Myocyte (in vitro differentiated cells): ENCODE measurements around the gene WNK4. TPM values are rescaled to one million over a fixed set of nuclear protein-coding genes. Genes with fewer than 3 reads are reported as not detected.
"Not testable (repeated sequence)": the region's sequence is repeated elsewhere in the genome, so short reads cannot be mapped to it uniquely, and the experiment has no call there.

Experiments used
- DNase-seq: peaks from one replicate; pipeline ENCODE4 v3.0.0-alpha.2; 2012; ENCODE audit warnings: low read depth
- polyA plus RNA-seq: library from polyadenylated mRNA; unstranded; fragments of >200 nt; gene quantifications from one replicate; pipeline ENCODE4 v1.2.1, GENCODE V29; 2012; ENCODE audit warnings: missing spikeins
- total RNA-seq: library from RNA; depleted of rRNA; stranded (reverse); fragments of >200 nt; gene quantifications from 2 replicates; pipeline ENCODE4 v1.2.3, GENCODE V29; 2014

Gene WNK4
- 0.16 TPM in 1 of 2 replicates, not detected in the other for total RNA-seq
- 0.06 TPM for polyA plus RNA-seq

DNA sequence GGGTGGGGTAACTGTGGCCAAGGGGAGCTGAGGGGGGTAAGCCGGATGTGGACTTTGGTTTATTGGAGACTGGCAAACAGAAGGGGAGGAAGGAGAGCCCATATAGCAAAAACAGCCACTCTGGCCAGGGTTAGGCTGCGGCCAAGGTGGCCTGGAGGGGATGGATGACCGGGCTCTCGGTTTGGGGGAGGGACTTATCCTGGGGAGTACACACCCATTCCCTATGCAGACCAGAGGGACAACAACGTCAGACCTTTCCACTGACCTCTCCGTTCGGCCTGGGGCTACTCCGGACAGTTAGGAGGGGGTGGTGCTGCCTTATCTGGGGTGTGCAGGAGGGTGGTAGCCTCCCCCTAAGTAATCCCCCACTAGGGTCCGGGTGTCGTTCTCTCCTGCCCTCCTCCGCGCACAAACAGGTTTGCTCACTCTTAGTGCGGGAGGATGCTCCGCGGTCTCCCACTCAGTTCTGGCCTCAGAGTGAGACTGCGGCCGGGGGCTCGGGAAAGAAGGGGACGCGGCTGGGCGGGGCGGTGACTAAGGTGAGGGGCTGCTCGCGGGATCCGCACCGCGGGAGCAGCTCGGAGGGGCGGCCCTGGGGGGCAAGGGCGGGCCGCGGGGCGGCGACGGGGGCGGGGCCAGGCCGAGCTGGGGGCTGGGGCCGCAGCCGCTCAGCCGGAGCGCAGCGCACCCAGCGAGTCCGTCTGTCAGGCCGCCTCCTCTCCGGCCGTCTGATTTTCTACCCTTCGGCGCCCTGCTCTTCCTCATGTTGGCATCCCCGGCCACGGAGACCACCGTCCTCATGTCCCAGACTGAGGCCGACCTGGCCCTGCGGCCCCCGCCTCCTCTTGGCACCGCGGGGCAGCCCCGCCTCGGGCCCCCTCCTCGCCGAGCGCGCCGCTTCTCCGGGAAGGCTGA, at the start of gene WNK4:
TSS of gene WNK4 (plus strand) at position 675 of the 915 bp plus-strand sequence. CDS start at position 764, 89 bp downstream.
- DNase-seq, result no peak

DNA sequence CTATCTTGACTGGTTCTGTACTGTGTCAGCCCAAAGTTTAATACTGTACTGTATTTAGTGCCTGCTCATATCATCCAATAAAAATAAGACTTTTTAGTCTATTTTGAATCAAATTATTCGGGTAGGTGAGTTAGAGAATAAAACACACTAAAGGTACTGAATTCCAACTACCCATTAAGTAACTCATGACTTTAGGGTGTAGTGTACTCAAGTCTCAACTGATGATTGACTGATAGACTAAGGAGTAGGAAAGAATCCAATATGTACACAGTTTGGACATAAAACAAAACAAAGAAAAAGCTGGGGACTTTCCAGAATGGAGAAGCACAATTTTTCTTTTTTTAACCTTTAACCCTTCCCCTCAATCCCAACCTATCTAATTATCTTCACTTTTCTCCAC, 39.7 kb upstream of the WNK4 start:
- DNase-seq, result no peak

DNA sequence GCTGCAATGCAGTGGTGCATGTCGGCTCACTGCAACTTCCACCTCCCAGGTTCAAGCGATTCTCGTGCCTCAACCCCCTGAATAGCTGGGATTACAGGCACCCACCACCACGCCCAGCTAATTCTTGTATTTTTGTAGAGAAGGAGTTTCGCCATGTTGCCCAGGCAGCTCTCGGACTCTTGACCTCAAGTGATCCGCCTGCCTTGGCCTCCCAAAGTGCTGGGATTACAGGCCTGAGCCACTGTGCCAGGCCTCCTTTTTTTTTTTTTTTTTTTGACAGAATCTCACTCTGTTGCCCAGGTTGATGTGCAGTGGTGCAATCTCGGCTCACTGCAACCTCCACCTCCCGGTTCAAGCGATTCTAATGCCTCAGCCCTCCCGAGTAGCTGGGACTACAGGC, 37.5 kb upstream of the WNK4 start:
- not testable (repeated sequence) for DNase-seq

DNA sequence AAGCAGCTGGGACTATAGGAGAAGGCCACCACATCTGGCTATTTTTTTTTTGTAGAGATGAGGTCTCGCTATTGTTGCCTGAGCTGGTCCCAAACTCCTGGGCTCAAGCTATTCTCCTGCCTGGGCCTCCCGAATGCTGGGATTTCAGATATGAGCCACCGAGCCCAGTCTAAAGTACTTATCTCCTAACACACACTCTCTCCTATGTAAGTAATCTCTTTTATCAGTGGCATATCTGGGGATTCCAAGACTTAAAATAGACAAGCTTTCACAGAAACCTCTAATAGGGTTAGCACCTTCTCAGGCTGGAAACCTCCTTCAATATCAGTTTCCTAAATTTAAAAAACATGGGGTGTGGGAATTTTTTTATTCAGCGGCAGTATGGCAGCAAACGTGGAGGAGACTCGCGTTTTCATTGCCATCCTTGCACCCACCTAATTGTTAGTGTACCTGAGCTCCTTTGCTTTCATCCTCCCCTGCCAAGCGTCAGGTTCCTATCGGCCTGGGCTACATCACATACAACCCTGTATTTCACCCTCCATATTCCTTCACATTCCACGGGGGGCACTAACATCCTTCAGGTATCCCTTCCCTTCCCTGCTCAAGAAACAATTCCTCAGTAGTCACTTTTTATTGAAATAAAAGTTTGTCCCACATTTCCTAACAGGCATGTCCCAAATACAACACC, 36.7 kb upstream of the WNK4 start:
- DNase-seq, result no peak

DNA sequence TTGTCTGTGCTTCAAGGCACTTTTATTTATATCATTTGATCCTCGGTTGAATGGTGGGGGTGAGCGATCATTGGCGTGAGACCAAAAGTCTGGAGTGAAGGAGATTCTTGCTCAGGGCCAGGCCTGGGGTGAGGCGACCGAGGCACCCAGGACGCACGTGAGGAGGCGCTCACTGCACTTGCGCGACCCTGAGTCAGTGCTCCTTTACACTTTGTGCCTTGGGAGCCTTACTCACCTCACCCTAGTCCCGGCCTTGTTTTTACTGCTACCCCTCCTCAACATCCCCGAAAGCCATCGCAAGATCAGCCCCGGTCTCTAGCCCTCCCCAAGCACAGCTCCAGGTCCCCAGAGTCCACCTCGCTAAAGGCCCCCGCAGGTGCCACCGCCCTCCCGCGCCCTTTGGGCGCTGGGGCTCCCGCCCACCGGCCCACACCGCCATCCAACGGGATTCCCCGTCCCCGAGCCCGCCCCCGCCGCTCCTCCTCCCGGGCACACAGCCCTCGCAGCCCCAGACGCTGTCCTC, 36.1 kb upstream of the WNK4 start:
- DNase-seq, result peak; percentile 65

DNA sequence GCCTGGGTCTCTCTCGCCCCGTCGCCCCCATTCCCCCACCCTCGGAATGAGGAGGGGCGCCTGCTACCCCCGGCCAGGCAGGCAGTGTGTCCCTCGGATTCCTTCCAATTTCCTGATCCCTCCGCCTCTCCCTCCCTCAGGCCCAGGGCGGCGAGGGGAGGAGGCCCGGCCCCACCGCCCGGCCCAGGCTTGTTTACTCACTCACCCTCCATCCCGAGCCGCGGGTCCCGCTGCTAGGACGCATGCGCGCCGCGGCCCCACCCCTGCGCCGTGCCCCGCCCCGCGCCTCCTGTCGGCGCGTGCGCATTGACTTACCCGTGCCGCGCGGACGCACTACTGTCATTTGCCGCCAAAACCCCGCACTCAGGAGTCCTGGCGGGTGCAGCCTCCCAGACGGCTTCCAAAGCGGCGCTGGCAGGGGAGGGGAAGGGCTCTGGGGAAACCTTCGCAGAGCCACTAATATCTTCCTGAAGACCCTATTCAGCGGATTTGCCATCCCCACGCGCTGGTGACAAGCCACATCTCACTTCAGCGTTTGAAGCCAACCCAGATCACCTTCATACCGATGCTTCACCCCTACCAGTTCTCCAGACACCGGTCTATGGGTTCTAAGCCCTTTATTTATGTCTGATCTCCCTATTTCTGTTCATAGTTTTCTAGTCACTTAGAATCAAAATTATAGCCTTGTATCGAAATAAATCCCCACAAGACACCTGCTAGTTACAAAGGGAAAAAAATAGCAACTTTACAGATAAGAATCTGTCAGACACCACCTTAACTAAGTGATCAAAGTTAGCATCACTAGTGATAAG, 35.4 kb upstream of the WNK4 start, which contains the start of gene EZH1:
TSS of gene EZH1 (minus strand) at position 235 of the 812 bp plus-strand sequence. CDS start 16,099 bp downstream, outside the sequence.
- peak; percentile 90 for DNase-seq

DNA sequence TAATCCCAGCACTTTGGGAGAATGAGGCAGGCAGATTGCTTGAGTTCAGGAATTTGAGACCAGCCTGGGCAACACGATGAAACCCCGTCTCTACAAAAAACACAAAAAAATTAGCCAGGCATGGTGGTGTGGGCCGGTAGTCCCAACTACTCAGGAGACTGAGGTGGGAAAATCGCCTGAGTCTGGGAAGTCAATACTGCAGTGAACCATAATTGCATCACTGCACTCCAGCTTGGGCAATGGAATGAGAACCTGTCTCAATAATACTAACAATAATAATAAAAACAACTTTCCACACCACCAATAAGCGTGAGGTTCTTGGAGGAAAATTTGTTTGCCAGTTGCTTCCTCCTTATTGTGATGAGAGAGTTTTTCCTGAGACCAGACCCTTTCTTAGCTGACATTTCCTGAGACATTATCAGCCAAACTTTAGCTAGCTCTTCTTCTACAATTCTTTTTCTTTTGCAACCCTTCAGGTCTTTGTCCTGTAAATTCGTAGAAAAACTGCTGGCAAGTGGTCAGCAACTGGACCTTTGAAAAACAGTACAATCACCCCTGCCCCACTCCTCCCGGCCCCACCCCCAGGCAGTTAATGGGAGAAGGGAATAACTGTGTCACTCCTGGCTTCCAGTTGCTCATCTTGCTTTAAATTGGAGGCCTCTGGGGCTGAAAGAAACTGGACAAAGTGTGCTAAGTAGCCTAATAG, 32.1 kb upstream of the WNK4 start:
- no peak for DNase-seq

DNA sequence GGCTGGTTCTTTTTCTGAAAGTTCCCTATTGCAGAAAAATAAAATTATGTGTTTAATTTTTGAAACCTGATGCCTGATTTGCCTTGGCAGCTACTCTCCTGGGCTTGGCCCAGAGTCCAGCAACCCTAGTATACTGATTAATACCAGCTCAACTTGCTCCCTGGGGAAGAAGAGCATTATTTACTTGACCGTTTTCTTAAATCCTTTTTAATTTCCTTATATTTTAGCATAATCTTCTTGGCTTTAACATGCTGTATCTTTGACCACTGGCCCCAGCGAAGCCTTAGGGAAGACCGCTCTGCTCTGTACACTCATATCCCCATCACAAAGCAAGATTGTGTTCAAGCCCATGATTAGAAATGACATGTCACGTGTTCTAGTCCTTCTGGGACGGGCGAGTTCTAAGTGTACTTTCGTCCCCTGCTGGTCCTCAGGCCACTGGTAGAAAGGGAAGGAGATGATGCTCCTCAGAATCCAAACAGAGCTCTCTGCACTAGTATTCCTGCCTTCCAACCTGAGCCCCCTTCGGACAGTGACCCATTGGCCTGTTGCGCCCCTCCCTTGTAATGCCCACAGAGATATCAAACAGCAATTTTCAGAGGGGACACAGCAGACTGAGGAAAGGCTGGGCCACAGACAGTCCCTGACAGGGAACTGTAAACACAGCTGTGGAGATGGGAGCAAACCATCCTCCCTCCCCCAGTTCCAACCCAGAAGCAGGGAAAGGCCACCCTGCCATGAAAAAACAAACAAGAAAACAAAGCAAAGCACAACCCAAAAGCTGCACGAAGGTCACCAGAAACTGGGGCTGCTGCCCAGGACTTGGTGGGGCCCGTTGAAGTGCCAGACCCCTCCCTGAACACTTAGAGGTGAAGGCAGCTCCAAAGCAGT, 31.3 kb upstream of the WNK4 start:
- DNase-seq, result no peak

DNA sequence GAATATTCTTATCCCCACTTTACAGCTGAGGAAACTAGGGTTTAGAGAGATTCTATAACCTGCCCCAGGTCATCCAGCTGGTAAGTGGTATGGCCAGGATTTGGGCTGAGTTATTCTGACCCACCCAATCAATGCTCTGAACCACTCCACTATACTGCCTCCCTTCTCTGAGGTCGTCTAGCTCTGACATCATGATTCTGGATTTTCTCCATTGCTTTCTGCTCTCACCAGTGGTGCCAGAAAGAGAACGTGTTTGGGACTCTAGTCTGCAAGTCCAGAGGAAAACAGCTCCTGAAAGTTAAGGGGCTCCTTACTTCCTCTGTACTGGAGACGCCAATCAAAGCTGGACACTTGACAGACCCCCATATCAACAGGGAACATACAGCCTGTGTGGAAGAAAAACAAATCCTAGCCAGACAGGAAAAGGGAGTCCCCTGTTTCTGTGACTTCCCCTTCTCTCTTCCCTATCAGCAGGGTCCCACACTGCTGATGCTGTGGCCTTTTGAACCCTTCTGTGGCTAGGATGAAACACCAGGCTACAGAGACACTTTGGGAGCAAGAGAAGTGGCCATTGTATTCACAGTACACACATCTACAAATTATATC, 29.6 kb upstream of the WNK4 start:
- no peak for DNase-seq

DNA sequence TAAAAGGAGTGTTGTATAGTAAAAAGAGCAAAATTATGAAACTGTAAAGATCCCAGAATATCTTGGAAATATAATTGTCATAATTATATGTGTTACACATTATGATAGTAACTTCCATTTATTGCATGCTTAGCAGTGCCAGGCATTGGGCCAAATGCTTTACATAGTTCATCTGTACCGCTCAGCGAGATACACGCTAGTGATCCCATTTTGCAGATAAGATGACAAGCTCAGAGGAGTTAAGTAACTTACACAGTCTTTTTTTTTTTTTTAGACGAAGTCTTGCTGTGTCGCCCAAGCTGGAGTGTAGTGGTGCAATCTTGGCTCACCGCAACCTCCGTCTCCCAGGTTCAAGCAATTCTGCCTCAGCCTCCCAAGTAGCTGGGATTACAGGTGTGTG, 28.8 kb upstream of the WNK4 start:
- no peak for DNase-seq

DNA sequence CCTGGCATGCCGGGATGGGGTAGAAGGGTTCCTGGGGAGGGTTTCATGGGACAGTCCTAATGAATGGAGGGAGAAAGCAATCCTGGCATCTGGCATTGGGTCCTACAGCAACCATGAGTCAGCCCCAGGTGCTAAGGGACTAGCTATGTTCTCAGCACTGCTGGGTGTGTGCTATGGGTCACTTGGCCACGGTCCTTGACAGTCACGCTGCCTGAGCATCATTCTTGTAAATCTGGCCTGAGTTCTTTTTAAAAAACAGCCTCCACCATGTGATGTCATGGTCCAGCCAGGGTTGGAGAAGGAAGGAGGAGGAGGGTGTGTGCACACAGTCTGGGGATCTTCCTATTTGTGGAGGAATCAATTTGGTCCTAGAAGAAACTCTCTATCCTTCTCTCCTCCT, 25.6 kb upstream of the WNK4 start:
- DNase-seq, result no peak

DNA sequence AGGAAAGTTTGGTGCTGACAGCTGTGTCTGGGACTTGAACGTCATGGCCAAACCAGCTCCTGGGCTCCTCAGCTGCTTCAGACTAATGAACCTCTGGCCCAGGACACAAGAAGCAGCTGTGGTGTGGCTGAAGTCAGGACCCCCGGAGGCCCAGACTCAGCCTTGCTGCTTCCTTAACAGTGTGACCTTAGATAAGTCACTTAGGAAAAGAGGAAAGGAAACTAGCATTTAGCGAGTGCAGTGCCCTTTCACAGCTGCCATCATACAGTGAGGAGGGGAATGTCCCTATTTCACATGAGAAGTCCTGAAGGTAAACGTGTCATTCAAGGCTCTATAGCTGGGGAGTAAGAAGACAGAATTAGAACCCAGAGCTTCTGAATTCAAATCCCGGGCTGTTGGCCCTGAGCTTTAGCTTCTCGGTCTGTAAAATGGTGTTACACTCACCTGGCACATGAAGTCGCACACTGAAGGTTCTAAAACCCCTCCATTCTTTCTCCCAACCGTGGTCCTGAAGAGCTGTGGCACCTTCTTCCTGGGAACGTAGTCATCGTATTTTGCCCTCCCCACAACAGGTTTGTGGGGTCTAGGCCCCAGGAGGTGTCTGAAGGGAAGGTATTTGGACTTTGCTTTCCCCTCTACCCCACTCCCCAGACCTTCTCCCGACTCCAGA, 20.3 kb upstream of the WNK4 start:
- DNase-seq, result peak; percentile 47

DNA sequence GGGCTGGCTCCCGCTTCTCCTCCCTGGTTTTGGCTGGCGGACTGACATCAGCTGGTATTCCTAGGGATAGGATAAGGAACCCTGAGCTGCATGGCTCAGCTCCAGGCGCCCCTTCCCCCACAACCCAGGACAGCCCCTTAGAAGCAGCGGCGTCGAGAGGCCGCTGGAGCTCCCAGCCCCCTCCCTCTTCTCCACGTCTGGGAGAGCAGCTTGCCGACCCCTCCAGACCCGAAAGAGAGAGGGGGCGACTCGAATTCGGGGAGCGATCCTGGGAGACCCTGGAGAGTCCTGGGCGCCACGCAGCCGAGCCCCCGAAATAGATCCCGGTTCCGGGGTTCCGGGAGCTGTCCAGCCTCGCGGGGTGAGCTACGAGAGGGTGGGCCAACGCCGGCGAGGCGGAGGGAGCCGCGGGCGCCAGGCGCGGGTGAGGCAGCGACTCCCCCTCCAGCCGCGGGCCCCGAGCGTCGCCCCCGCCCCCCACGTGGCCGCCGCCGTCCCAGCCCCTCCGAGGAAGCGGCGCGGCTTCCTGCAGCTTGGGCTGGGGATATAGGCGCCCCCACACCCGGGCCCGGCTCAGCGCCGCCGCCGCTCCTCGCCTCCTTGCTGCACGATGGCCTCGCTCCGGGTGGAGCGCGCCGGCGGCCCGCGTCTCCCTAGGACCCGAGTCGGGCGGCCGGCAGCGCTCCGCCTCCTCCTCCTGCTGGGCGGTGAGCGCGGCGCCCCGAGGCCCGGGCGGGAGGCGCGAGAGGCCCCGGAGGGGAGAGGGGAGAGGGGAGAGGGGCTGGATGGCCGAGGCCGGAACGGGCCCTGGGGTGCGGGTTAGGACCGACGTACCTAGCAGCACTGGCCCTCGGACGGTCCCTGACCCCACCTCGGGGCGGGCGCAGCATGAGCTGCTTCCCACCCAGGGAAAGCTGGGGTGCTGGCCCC, 19.5 kb upstream of the WNK4 start, which contains the start of gene RAMP2:
TSS of gene RAMP2 (plus strand) at position 576 of the 930 bp plus-strand sequence. CDS start at position 611, 35 bp downstream.
- no peak for DNase-seq

DNA sequence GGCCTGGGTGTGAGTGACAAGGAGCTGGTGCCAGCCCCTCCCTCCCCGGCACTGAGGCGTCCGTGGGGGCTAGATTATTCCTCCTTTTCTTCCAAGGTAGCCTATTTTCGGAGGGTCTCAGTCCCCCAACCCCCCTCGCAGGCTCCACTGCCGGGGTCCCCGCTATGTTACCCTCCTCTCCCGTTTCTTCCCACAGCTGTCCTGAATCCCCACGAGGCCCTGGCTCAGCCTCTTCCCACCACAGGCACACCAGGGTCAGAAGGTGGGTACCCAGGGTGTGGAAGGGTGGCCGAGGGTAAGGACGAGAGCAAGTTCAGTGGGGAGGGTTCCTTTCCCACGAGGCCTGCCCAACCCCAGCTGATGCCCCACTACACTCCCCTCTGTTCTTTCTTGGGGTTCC, 18.8 kb upstream of the WNK4 start:
- no peak for DNase-seq

DNA sequence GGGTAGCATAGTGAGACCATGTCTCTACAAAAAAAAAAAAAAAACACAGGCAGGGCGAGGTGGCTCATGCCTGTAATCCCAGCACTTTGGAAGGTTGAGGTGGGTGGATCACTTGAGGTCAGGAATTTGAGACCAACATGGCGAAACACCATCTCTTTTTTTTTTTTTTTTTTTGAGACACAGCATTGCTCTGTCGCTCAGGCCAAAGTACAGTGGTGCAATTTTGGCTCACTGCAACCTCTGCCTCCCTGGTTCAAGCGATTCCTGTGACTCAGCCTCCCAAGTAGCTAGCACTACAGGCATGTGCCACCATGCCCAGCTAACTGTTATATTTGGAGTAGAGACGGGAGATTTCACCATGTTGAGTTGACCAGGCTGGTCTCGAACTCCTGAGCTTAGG, 14.3 kb upstream of the WNK4 start:
- no peak for DNase-seq

DNA sequence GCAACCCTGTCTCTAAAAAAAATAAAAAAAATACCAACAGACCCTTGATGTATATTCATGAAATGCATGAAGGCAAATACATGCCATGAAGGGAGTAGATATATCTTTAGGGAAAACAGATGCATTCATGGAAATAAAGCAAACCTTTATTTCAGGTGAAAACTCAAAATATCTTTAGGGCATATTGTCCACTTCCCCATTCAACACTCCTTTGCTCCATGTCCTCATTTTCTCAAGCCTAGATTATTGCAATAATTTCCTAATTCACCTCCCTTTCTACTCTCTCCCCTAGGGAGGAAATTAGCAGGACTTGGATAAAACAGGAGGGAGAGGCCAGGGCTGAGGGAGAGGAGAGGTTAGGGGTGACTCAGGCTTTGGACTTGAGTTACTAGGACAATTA, 12.9 kb upstream of the WNK4 start:
- DNase-seq, result no peak

DNA sequence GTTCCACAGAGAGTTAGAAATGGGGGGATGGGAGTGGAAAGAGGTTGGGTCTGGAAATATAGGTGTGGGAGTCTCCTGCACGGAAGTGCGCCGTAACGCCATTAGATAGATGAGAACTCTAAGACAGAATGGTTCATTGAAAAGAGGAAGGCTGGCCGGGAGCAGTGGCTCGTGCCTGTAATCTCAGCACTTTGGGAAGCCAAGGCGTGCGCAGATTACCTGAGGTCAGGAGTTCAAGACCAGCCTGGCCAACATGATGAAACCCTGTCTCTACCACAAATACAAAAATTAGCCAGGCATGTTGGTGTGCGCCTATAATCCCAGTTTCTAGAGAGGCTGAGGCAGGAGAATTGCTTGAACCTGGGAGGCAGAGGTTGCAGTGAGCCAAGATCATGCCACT, 12.4 kb upstream of the WNK4 start:
- not testable (repeated sequence) for DNase-seq
